ENCODE data around the gene SHISA5. TPM values are rescaled to one million over a fixed set of nuclear protein-coding genes. Genes with fewer than 3 reads are reported as not detected.

Gene SHISA5
- total and polyA plus RNA-seq, 2 of the 8 experiments (the other 6 are each of a cell fraction or from before 2014, with no cell fraction given): 196 to 315 TPM

GRCh38 chr3:48432411-48433371 is 71.3 kb downstream of the SHISA5 start (continued):
- TF ChIP-seq TAF1 (IDR thresholded peaks at IDR 0.05; ENCODE audit: low read depth, low read length): 0 out of 2 replicates have a peak, but pooled peaks have one; percentile 38
- TF ChIP-seq RNF2 (IDR thresholded peaks at IDR 0.05; ENCODE audit: borderline replicate concordance, low read depth, low read length, missing control alignments, poor library complexity, severe bottlenecking): no peak
- TF ChIP-seq KDM1A (IDR thresholded peaks at IDR 0.05; ENCODE audit: borderline replicate concordance, low read length): no peak
- TF ChIP-seq SIX5 (IDR thresholded peaks at IDR 0.05; ENCODE audit: low read depth, low read length): no peak
- TF ChIP-seq GTF2F1 (IDR thresholded peaks at IDR 0.05; ENCODE audit: borderline replicate concordance, low read depth, low read length): no peak
- no peak for TF ChIP-seq TAF7 (optimal IDR thresholded peaks at IDR 0.05; ENCODE audit: borderline replicate concordance, low read depth, low read length)

Measured in H1 (cell line).